SK-N-SH (cell line): ENCODE results near the gene WNK4. TPM values are rescaled to one million over a fixed set of nuclear protein-coding genes. Genes with fewer than 3 reads are reported as not detected.

ENCODE experiments used
- CTCF ChIA-PET: fragments of 300-600, 350-600 bp; formaldehyde crosslinking; extraction: SDS; loops from one replicate; lab custom pipeline; 2021; lab: Yijun Ruan, JAX
- POLR2A ChIA-PET: fragments of 350-600 bp; sonication (Branson Sonifier 250); formaldehyde crosslinking; extraction: SDS; loops from one replicate; lab custom pipeline; 2020; ENCODE audit warnings: antibody characterized with exemption, inconsistent platforms; lab: Yijun Ruan, JAX
- DNase-seq: peaks from one replicate; pipeline ENCODE4 v3.0.0; 2012
- H2AFZ ChIP-seq: fragments of 200-600 bp; sonication (generic); 2 replicates; pipeline ENCODE4 v1.8.1; 2016; ENCODE audit warnings: antibody characterized with exemption, mild to moderate bottlenecking, low read depth
- H3F3A ChIP-seq: fragments of 200-600 bp; sonication (generic); replicated peaks from 2 replicates; pipeline ENCODE3; 2016; ENCODE audit warnings: antibody characterized with exemption, mild to moderate bottlenecking; ENCODE audit not compliant: insufficient read depth
- H3K27ac ChIP-seq, 2 experiments: fragments of 200-500 bp in 1 of 2; fragments of 200-600 bp in 1 of 2; sonication (Bioruptor generic) in 1 of 2; sonication (generic), shearing (Covaris generic) in 1 of 2; 2 replicates each; pipeline versions ENCODE4 v1.5.1 to v1.6.1; 2014 to 2016; ENCODE audit warnings: low read depth in 2 of 2, inconsistent platforms in 1 of 2, low read length in 1 of 2, mild to moderate bottlenecking in 1 of 2, mixed read lengths in 1 of 2
- H3K27me3 ChIP-seq: fragments of 200-600 bp; sonication (generic), shearing (Covaris generic); 2 replicates; pipeline ENCODE4 v1.6.1; 2016; ENCODE audit warnings: mixed run types; ENCODE audit not compliant: insufficient read depth
- H3K36me3 ChIP-seq, 2 experiments: fragments of 200-500 bp in 1 of 2; fragments of 200-600 bp in 1 of 2; sonication (Bioruptor generic) in 1 of 2; sonication (generic) in 1 of 2; replicated peaks in 1 of 2; 2 replicates each; pipeline versions ENCODE3 to v1.5.1; 2014 to 2016; ENCODE audit warnings: low read length in 1 of 2, mild to moderate bottlenecking in 1 of 2; ENCODE audit not compliant: insufficient read depth in 2 of 2, control insufficient read depth in 1 of 2
- H3K4me1 ChIP-seq, 2 experiments: fragments of 200-500 bp in 1 of 2; fragments of 200-600 bp in 1 of 2; sonication (Bioruptor generic) in 1 of 2; sonication (generic), shearing (Covaris generic) in 1 of 2; 2 replicates each; pipeline versions ENCODE4 v1.5.1 to v1.6.1; 2014 to 2016; ENCODE audit warnings: low read depth in 1 of 2, low read length in 1 of 2, mixed run types in 1 of 2; ENCODE audit not compliant: insufficient read depth in 2 of 2, control insufficient read depth in 1 of 2
- H3K4me2 ChIP-seq: fragments of 200-600 bp; sonication (generic), shearing (Covaris generic); 2 replicates; pipeline ENCODE4 v1.6.1; 2017; ENCODE audit warnings: mixed run types
- H3K4me3 ChIP-seq, 2 experiments: fragments of 200-500 bp in 1 of 2; fragments of 200-600 bp in 1 of 2; sonication (Bioruptor generic) in 1 of 2; sonication (generic), shearing (Covaris generic) in 1 of 2; 2 replicates each; pipeline versions ENCODE4 v1.5.1 to v1.8.1; 2014 to 2016; ENCODE audit warnings: low read depth in 2 of 2, inconsistent platforms in 1 of 2, low read length in 1 of 2, mild to moderate bottlenecking in 1 of 2, mixed read lengths in 1 of 2, moderate library complexity in 1 of 2
- H3K79me2 ChIP-seq: fragments of 200-600 bp; sonication (generic); 2 replicates; pipeline ENCODE4 v1.8.1; 2017; ENCODE audit warnings: mild to moderate bottlenecking; ENCODE audit not compliant: insufficient read depth
- H3K9ac ChIP-seq: fragments of 200-600 bp; sonication (generic); 2 replicates; pipeline ENCODE4 v1.6.1; 2017; ENCODE audit warnings: mixed run types
- H3K9me2 ChIP-seq: fragments of 200-600 bp; sonication (generic); 2 replicates; pipeline ENCODE4 v1.6.1; 2017; ENCODE audit warnings: mixed run types
- H3K9me3 ChIP-seq: fragments of 200-600 bp; sonication (generic); 2 replicates; pipeline ENCODE4 v1.6.1; 2017; ENCODE audit warnings: mixed run types, mild to moderate bottlenecking, moderate library complexity
- H4K20me1 ChIP-seq: fragments of 200-600 bp; sonication (generic); 2 replicates; pipeline ENCODE4 v1.6.1; 2017; ENCODE audit warnings: mild to moderate bottlenecking, mixed run types; ENCODE audit not compliant: insufficient read depth
- GABPA ChIP-seq: IDR thresholded peaks from 2 replicates; pipeline ENCODE4 v1.4.0; 2012; ENCODE audit warnings: low read depth, mild to moderate bottlenecking
- GATA2 ChIP-seq: sonication (generic); formaldehyde crosslinking; IDR thresholded peaks from 2 replicates; pipeline ENCODE4 v1.5.0; 2020; ENCODE audit warnings: mild to moderate bottlenecking, missing genetic modification reagents
- JUND ChIP-seq: IDR thresholded peaks from 2 replicates; pipeline ENCODE4 v1.4.0; 2012
- MEF2A ChIP-seq: IDR thresholded peaks from 2 replicates; pipeline ENCODE4 v1.4.0; 2012; ENCODE audit warnings: low read depth, borderline replicate concordance
- NFIC ChIP-seq: IDR thresholded peaks from 2 replicates; pipeline ENCODE4 v1.4.0; 2012; ENCODE audit warnings: borderline replicate concordance
- POLR2AphosphoS5 ChIP-seq: IDR thresholded peaks from 2 replicates; pipeline ENCODE4 v1.6.1; 2012; ENCODE audit warnings: low read depth, low read length
- TCF12 ChIP-seq: IDR thresholded peaks from 2 replicates; pipeline ENCODE4 v1.4.0; 2012
- TEAD4 ChIP-seq: IDR thresholded peaks from 2 replicates; pipeline ENCODE4 v1.4.0; 2012; ENCODE audit warnings: mild to moderate bottlenecking, borderline replicate concordance; ENCODE audit not compliant: insufficient read depth
- WGBS: methylation state at CpG from one replicate; pipeline ENCODE4 v1.1.6; 2017; ENCODE audit warnings: low lambda C conversion rate; 5-methylcytosine and 5-hydroxymethylcytosine counted together
- polyA plus RNA-seq, 3 experiments: library from polyadenylated mRNA; depleted of rRNA; stranded (reverse); fragments of >200 nt; gene quantifications; 2 replicates each; pipeline ENCODE4 v1.2.3, GENCODE V29; 2012
- TF ChIP-seq, protein P1 (sequence below): IDR thresholded peaks from 2 replicates; pipeline ENCODE4; 2012
- TF ChIP-seq, protein P2 (sequence below): fragments of 150-350 bp; IDR thresholded peaks from 2 replicates; pipeline ENCODE4 v1.6.1; 2016; ENCODE audit warnings: mild to moderate bottlenecking, low read depth, low read length
- TF ChIP-seq, protein P3 (sequence below): fragments of 200-600 bp; sonication (generic); IDR thresholded peaks from 2 replicates; pipeline ENCODE4 v1.6.1; 2017; ENCODE audit warnings: antibody characterized with exemption, mild to moderate bottlenecking, moderate library complexity
- TF ChIP-seq, protein P4 (sequence below): fragments of 150-350 bp; IDR thresholded peaks from 2 replicates; pipeline ENCODE4 v1.6.1; 2017; ENCODE audit warnings: antibody characterized with exemption, low read length, low read depth, borderline replicate concordance
- TF ChIP-seq, protein P5 (sequence below): IDR thresholded peaks from 2 replicates; pipeline ENCODE4 v1.4.0; 2012; ENCODE audit warnings: low read depth, borderline replicate concordance

WNK4 gene
- polyA plus RNA-seq, 1 of the 3 experiments (the other 2 are of a cell fraction), result 12.5 TPM

DNA sequence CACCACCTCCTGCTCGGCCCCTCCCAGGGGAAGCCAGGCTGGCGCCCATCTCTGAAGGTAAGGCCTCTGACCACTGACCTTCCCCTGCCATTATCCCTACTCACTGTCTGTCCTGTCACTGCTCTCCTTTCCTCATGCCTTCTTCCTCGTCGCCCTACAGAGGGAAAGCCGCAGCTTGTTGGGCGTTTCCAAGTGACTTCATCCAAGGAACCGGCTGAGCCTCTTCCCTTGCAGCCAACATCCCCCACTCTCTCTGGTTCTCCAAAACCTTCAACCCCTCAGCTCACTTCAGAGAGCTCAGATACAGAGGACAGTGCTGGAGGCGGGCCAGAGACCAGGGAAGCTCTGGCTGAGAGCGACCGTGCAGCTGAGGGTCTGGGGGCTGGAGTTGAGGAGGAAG lies 15.1 kb downstream of the WNK4 start:
- no peak overlapping the region for H3K9ac ChIP-seq
- H3K36me3 ChIP-seq, result no peaks in the 10 kb centered on the region
- no peak for TF ChIP-seq GABPA
- no peak for TF ChIP-seq POLR2AphosphoS5
- no peak for TF ChIP-seq NFIC
- TF ChIP-seq, protein P1, sequence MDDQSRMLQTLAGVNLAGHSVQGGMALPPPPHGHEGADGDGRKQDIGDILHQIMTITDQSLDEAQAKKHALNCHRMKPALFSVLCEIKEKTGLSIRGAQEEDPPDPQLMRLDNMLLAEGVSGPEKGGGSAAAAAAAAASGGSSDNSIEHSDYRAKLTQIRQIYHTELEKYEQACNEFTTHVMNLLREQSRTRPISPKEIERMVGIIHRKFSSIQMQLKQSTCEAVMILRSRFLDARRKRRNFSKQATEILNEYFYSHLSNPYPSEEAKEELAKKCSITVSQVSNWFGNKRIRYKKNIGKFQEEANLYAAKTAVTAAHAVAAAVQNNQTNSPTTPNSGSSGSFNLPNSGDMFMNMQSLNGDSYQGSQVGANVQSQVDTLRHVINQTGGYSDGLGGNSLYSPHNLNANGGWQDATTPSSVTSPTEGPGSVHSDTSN, result no peak
- no peak for TF ChIP-seq GATA2 (CRISPR knock-in tag)
- H3K27me3 ChIP-seq, result no peaks in the 10 kb centered on the region
- H4K20me1 ChIP-seq, result no peaks in the 10 kb centered on the region
- H3K4me2 ChIP-seq, result no peak overlapping the region
- no peak overlapping the region for H2AFZ ChIP-seq
- peaks cover 7 to 15% of the 10 kb centered on the region in 2 experiments; a peak in 1 of 4 replicates for H3K4me1 ChIP-seq
- H3K79me2 ChIP-seq, result peaks cover 18% of the 10 kb centered on the region; the same call in 1 of the 2 replicates
- 90% methylated on average over 10 of the region's 10 CpGs for WGBS
- DNase-seq, result no peak
- H3K4me3 ChIP-seq, result no peak overlapping the region
- H3K27ac ChIP-seq, result no peak overlapping the region
- no peaks in the 10 kb centered on the region for H3K9me2 ChIP-seq
- peaks cover 14% of the 10 kb centered on the region for H3F3A ChIP-seq
- POLR2A ChIA-PET, result no interaction called here
- H3K9me3 ChIP-seq, result no peaks in the 10 kb centered on the region
- CTCF ChIA-PET, result interaction anchor here (1.3 kb wide), 1 partner anchor 25 kb away, joined by 5 read pairs; no protein-coding TSS in a partner anchor

DNA sequence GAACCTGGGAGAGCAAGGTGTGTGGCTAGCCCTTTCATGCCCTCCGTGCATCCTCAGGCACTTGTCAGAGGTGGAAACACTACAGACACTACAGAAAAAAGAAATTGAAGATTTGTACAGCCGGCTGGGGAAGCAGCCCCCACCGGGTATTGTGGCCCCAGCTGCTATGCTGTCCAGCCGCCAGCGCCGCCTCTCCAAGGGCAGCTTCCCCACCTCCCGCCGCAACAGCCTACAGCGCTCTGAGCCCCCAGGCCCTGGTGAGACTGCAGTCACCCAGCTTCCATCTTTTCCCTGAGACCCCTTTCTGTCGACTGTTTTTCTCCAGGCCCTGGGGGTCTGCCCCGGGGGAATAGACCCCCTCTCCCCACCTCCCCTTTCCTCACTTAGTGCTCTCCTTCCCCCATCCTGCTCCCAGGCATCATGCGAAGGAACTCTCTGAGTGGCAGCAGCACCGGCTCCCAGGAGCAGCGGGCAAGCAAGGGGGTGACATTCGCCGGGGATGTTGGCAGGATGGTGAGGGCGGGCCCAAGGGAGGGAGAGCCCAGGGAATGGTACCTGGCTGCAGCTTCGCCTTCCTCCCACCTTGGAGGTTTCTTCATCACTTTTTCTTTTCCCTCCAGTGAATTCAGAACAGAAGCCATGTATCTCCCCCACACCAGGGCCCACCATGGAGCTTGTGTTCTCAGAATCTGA lies 15.8 kb downstream of the WNK4 start:
- H3K27me3 ChIP-seq, result no peaks in the 10 kb centered on the region
- H3K9me3 ChIP-seq, result no peaks in the 10 kb centered on the region
- peaks cover 18% of the 10 kb centered on the region; the same call in 1 of the 2 replicates for H3K79me2 ChIP-seq
- ChIA-PET CTCF (interaction anchor here (0.9 to 1.3 kb wide), 3 partner anchors 24 to 219 kb away, joined by 4 to 5 read pairs (median 4); partner anchors contain the start of genes PSMC3IP and RAMP2), POLR2A (no interaction called here)
- no peak for DNase-seq
- no peak overlapping the region for H3K4me3 ChIP-seq
- H3K27ac ChIP-seq, result no peak overlapping the region
- no peak overlapping the region for H3K9ac ChIP-seq
- H4K20me1 ChIP-seq, result no peaks in the 10 kb centered on the region
- peaks cover 7 to 15% of the 10 kb centered on the region in 2 experiments; a peak in 1 of 4 replicates for H3K4me1 ChIP-seq
- TF ChIP-seq, protein P2, sequence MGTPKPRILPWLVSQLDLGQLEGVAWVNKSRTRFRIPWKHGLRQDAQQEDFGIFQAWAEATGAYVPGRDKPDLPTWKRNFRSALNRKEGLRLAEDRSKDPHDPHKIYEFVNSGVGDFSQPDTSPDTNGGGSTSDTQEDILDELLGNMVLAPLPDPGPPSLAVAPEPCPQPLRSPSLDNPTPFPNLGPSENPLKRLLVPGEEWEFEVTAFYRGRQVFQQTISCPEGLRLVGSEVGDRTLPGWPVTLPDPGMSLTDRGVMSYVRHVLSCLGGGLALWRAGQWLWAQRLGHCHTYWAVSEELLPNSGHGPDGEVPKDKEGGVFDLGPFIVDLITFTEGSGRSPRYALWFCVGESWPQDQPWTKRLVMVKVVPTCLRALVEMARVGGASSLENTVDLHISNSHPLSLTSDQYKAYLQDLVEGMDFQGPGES, result no peak
- TF ChIP-seq MEF2A (no peak), JUND (no peak), TCF12 (no peak), TEAD4 (no peak), POLR2AphosphoS5 (no peak)
- TF ChIP-seq, protein P3, sequence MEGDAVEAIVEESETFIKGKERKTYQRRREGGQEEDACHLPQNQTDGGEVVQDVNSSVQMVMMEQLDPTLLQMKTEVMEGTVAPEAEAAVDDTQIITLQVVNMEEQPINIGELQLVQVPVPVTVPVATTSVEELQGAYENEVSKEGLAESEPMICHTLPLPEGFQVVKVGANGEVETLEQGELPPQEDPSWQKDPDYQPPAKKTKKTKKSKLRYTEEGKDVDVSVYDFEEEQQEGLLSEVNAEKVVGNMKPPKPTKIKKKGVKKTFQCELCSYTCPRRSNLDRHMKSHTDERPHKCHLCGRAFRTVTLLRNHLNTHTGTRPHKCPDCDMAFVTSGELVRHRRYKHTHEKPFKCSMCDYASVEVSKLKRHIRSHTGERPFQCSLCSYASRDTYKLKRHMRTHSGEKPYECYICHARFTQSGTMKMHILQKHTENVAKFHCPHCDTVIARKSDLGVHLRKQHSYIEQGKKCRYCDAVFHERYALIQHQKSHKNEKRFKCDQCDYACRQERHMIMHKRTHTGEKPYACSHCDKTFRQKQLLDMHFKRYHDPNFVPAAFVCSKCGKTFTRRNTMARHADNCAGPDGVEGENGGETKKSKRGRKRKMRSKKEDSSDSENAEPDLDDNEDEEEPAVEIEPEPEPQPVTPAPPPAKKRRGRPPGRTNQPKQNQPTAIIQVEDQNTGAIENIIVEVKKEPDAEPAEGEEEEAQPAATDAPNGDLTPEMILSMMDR, result no peak
- TF ChIP-seq, protein P4, sequence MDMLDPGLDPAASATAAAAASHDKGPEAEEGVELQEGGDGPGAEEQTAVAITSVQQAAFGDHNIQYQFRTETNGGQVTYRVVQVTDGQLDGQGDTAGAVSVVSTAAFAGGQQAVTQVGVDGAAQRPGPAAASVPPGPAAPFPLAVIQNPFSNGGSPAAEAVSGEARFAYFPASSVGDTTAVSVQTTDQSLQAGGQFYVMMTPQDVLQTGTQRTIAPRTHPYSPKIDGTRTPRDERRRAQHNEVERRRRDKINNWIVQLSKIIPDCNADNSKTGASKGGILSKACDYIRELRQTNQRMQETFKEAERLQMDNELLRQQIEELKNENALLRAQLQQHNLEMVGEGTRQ, result no peak
- TF ChIP-seq, protein P5, sequence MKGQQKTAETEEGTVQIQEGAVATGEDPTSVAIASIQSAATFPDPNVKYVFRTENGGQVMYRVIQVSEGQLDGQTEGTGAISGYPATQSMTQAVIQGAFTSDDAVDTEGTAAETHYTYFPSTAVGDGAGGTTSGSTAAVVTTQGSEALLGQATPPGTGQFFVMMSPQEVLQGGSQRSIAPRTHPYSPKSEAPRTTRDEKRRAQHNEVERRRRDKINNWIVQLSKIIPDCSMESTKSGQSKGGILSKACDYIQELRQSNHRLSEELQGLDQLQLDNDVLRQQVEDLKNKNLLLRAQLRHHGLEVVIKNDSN, result no peak
- no peaks in the 10 kb centered on the region for H3K9me2 ChIP-seq
- no peak overlapping the region for H3K4me2 ChIP-seq
- 90% methylated on average over 17 of the region's 18 CpGs for WGBS
- no peak overlapping the region for H2AFZ ChIP-seq
- peaks cover 8% of the 10 kb centered on the region for H3F3A ChIP-seq
- no peaks in the 10 kb centered on the region for H3K36me3 ChIP-seq
